ENCODE data around the gene CLDN5.

DNA sequence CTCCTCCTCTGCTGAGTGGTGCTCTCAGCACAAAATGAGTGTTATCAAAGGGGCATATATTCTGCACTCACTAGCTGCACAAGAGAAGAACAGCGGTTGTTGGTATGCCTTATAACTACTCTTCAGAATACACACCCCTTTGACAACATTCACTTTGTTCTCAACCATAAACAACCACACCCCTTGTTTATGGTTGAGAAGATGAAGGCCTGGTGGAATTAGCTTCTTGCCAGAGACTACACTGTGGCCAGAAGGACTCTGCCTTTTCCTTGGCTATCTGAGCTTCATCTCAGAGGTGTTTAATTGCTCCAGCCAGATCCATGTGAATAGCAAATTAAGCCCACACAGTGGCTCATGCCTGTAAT is 45.0 kb upstream of the CLDN5 start:
- TF ChIP-seq, protein P1, sequence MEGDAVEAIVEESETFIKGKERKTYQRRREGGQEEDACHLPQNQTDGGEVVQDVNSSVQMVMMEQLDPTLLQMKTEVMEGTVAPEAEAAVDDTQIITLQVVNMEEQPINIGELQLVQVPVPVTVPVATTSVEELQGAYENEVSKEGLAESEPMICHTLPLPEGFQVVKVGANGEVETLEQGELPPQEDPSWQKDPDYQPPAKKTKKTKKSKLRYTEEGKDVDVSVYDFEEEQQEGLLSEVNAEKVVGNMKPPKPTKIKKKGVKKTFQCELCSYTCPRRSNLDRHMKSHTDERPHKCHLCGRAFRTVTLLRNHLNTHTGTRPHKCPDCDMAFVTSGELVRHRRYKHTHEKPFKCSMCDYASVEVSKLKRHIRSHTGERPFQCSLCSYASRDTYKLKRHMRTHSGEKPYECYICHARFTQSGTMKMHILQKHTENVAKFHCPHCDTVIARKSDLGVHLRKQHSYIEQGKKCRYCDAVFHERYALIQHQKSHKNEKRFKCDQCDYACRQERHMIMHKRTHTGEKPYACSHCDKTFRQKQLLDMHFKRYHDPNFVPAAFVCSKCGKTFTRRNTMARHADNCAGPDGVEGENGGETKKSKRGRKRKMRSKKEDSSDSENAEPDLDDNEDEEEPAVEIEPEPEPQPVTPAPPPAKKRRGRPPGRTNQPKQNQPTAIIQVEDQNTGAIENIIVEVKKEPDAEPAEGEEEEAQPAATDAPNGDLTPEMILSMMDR (IDR thresholded peaks at IDR 0.05) = no peak
- TF ChIP-seq POLR2A (IDR thresholded peaks at IDR 0.05) = no peak
